ENCODE results near the gene CTCFL.

GRCh38 chr20:57473246-57474048 is 51.5 kb downstream of the CTCFL start:
- TF ChIP-seq ZNF274 (IDR thresholded peaks at IDR 0.05; ENCODE audit: low read depth, low read length) (no peak), YY1 (IDR thresholded peaks at IDR 0.05; ENCODE audit: insufficient read depth, insufficient read length) (no peak)

Measured in NT2/D1 (cell line).